ENCODE data around the gene AP2S1.

AP2S1 gene

DNA sequence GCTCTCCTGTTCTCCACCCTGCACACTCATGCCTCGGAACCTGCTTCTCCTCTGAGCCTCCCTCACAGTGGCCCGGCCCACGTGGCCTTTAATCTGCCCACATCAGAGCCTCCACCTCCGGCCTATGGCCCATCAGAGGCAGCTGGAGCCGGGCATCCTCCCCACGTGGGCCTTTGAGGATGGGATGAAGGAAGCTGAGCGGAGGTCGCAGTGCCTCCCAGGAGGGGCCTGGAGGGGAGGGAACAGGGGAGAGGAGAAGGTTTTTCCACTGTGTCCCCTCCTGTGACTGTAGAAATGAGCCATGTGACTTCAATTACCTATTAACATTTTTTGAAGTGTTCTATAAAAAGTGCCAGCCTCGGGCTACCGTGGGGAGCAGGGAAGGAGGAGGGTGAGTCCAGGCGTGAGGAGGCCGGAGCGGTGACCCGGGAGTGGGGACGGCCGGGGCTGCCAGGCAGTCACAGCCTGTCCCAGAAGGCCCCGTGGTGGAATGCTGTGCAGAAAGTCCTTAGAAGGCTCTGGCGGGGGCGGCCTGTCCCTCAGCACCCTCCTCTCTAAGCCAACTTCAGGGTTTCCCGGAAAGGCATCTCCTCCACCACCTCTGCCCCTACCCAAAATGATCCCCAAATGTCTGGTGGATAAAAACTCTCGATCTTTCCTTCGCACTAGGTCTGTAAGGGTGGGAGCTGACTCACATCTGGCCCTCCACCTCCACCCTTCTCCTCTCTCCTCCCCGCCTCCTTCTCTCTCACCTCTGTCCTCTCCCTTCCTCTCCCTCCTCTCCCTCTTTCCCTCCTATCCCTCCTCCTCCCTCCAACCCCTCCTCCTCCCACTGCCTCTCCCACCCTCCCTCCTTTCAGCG, 37.4 kb downstream of the AP2S1 start:
- H3K9me3 ChIP-seq (ENCODE audit: control insufficient read depth, insufficient read depth, low read depth, low read length): no peaks in the 10 kb centered on the region
- ChIA-PET CTCF (interaction anchor here (1.2 to 2.5 kb wide), 4 partner anchors 17 to 61 kb away, joined by 3 to 7 read pairs (median 4); no protein-coding TSS in a partner anchor), POLR2A (interaction anchor here (1.1 to 1.2 kb wide), 3 partner anchors 15 to 25 kb away, joined by 3 read pairs; partner anchors contain the start of gene SLC1A5)
- H3K27ac ChIP-seq (ENCODE audit: extremely low read depth, low read depth, low read length): no peak overlapping the region
- H3K4me1 ChIP-seq (ENCODE audit: control insufficient read depth, insufficient read depth, low read length): peaks cover 10% of the 10 kb centered on the region
- no peak overlapping the region for H3K4me3 ChIP-seq (ENCODE audit: low read depth, low read length)
- no peaks in the 10 kb centered on the region for H3K36me3 ChIP-seq (ENCODE audit: control insufficient read depth in 2 of 2, insufficient read depth in 1 of 2, low read length in 2 of 2)
- TF ChIP-seq ZBTB20 (tag by site-specific recombination; IDR thresholded peaks at IDR 0.05): peak; percentile 17; the same call in 1 of the 2 replicates
- TF ChIP-seq, protein P1, sequence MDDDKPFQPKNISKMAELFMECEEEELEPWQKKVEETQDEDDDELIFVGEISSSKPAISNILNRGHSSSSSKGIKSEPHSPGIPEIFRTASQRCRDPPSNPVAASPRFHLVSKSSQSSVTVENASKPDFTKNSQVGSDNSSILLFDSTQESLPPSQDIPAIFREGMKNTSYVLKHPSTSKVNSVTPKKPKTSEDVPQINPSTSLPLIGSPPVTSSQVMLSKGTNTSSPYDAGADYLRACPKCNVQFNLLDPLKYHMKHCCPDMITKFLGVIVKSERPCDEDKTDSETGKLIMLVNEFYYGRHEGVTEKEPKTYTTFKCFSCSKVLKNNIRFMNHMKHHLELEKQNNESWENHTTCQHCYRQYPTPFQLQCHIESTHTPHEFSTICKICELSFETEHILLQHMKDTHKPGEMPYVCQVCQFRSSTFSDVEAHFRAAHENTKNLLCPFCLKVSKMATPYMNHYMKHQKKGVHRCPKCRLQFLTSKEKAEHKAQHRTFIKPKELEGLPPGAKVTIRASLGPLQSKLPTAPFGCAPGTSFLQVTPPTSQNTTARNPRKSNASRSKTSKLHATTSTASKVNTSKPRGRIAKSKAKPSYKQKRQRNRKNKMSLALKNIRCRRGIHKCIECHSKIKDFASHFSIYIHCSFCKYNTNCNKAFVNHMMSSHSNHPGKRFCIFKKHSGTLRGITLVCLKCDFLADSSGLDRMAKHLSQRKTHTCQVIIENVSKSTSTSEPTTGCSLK (tag by site-specific recombination; IDR thresholded peaks at IDR 0.05): no peak
- peak; percentile 93 for TF ChIP-seq ZFHX2 (tag by site-specific recombination; conservative IDR thresholded peaks at IDR 0.05)
- TF ChIP-seq ZNF335 (tag by site-specific recombination; conservative IDR thresholded peaks at IDR 0.05): peak; percentile 35
- TF ChIP-seq, protein P2, sequence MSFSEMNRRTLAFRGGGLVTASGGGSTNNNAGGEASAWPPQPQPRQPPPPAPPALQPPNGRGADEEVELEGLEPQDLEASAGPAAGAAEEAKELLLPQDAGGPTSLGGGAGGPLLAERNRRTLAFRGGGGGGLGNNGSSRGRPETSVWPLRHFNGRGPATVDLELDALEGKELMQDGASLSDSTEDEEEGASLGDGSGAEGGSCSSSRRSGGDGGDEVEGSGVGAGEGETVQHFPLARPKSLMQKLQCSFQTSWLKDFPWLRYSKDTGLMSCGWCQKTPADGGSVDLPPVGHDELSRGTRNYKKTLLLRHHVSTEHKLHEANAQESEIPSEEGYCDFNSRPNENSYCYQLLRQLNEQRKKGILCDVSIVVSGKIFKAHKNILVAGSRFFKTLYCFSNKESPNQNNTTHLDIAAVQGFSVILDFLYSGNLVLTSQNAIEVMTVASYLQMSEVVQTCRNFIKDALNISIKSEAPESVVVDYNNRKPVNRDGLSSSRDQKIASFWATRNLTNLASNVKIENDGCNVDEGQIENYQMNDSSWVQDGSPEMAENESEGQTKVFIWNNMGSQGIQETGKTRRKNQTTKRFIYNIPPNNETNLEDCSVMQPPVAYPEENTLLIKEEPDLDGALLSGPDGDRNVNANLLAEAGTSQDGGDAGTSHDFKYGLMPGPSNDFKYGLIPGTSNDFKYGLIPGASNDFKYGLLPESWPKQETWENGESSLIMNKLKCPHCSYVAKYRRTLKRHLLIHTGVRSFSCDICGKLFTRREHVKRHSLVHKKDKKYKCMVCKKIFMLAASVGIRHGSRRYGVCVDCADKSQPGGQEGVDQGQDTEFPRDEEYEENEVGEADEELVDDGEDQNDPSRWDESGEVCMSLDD (tag by site-specific recombination; IDR thresholded peaks at IDR 0.05): no peak
- no peak for TF ChIP-seq SETDB1 (IDR thresholded peaks at IDR 0.05; ENCODE audit: insufficient read length, low read length)
- TF ChIP-seq, protein P3, sequence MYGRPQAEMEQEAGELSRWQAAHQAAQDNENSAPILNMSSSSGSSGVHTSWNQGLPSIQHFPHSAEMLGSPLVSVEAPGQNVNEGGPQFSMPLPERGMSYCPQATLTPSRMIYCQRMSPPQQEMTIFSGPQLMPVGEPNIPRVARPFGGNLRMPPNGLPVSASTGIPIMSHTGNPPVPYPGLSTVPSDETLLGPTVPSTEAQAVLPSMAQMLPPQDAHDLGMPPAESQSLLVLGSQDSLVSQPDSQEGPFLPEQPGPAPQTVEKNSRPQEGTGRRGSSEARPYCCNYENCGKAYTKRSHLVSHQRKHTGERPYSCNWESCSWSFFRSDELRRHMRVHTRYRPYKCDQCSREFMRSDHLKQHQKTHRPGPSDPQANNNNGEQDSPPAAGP (tag by site-specific recombination; IDR thresholded peaks at IDR 0.05): no peak
- TF ChIP-seq PRDM1 (tag by site-specific recombination; IDR thresholded peaks at IDR 0.05): peak; percentile 81
- TF ChIP-seq, protein P4, sequence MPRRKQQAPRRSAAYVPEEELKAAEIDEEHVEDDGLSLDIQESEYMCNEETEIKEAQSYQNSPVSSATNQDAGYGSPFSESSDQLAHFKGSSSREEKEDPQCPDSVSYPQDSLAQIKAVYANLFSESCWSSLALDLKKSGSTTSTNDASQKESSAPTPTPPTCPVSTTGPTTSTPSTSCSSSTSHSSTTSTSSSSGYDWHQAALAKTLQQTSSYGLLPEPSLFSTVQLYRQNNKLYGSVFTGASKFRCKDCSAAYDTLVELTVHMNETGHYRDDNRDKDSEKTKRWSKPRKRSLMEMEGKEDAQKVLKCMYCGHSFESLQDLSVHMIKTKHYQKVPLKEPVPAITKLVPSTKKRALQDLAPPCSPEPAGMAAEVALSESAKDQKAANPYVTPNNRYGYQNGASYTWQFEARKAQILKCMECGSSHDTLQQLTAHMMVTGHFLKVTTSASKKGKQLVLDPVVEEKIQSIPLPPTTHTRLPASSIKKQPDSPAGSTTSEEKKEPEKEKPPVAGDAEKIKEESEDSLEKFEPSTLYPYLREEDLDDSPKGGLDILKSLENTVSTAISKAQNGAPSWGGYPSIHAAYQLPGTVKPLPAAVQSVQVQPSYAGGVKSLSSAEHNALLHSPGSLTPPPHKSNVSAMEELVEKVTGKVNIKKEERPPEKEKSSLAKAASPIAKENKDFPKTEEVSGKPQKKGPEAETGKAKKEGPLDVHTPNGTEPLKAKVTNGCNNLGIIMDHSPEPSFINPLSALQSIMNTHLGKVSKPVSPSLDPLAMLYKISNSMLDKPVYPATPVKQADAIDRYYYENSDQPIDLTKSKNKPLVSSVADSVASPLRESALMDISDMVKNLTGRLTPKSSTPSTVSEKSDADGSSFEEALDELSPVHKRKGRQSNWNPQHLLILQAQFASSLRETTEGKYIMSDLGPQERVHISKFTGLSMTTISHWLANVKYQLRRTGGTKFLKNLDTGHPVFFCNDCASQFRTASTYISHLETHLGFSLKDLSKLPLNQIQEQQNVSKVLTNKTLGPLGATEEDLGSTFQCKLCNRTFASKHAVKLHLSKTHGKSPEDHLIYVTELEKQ (tag by site-specific recombination; IDR thresholded peaks at IDR 0.05; ENCODE audit: borderline replicate concordance): no peak
- TF ChIP-seq, protein P5, sequence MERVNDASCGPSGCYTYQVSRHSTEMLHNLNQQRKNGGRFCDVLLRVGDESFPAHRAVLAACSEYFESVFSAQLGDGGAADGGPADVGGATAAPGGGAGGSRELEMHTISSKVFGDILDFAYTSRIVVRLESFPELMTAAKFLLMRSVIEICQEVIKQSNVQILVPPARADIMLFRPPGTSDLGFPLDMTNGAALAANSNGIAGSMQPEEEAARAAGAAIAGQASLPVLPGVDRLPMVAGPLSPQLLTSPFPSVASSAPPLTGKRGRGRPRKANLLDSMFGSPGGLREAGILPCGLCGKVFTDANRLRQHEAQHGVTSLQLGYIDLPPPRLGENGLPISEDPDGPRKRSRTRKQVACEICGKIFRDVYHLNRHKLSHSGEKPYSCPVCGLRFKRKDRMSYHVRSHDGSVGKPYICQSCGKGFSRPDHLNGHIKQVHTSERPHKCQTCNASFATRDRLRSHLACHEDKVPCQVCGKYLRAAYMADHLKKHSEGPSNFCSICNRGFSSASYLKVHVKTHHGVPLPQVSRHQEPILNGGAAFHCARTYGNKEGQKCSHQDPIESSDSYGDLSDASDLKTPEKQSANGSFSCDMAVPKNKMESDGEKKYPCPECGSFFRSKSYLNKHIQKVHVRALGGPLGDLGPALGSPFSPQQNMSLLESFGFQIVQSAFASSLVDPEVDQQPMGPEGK (tag by site-specific recombination; IDR thresholded peaks at IDR 0.05): 0 out of 2 replicates have a peak, but pooled peaks have one; percentile 31
- peak; percentile 69; the same call in 1 of the 2 replicates for TF ChIP-seq ZNF791 (tag by site-specific recombination; IDR thresholded peaks at IDR 0.05)
- TF ChIP-seq ZNF214 (tag by site-specific recombination; IDR thresholded peaks at IDR 0.05; ENCODE audit: borderline replicate concordance): no peak
- TF ChIP-seq, protein P6, sequence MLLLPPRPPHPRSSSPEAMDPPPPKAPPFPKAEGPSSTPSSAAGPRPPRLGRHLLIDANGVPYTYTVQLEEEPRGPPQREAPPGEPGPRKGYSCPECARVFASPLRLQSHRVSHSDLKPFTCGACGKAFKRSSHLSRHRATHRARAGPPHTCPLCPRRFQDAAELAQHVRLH (tag by site-specific recombination; IDR thresholded peaks at IDR 0.05): no peak
- TF ChIP-seq ZNF610 (tag by site-specific recombination; IDR thresholded peaks at IDR 0.05; ENCODE audit: borderline replicate concordance): no peak
- TF ChIP-seq ZNF23 (tag by site-specific recombination; IDR thresholded peaks at IDR 0.05; ENCODE audit: borderline replicate concordance): no peak
- TF ChIP-seq WT1 (tag by site-specific recombination; IDR thresholded peaks at IDR 0.05): peak; percentile 75; the same call in 1 of the 2 replicates
- TF ChIP-seq, protein P7, sequence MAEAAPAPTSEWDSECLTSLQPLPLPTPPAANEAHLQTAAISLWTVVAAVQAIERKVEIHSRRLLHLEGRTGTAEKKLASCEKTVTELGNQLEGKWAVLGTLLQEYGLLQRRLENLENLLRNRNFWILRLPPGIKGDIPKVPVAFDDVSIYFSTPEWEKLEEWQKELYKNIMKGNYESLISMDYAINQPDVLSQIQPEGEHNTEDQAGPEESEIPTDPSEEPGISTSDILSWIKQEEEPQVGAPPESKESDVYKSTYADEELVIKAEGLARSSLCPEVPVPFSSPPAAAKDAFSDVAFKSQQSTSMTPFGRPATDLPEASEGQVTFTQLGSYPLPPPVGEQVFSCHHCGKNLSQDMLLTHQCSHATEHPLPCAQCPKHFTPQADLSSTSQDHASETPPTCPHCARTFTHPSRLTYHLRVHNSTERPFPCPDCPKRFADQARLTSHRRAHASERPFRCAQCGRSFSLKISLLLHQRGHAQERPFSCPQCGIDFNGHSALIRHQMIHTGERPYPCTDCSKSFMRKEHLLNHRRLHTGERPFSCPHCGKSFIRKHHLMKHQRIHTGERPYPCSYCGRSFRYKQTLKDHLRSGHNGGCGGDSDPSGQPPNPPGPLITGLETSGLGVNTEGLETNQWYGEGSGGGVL (tag by site-specific recombination; IDR thresholded peaks at IDR 0.05): peak; percentile 96
- 0 out of 2 replicates have a peak, but pooled peaks have one; percentile 2 for TF ChIP-seq OSR2 (tag by site-specific recombination; IDR thresholded peaks at IDR 0.05)
- TF ChIP-seq, protein P8, sequence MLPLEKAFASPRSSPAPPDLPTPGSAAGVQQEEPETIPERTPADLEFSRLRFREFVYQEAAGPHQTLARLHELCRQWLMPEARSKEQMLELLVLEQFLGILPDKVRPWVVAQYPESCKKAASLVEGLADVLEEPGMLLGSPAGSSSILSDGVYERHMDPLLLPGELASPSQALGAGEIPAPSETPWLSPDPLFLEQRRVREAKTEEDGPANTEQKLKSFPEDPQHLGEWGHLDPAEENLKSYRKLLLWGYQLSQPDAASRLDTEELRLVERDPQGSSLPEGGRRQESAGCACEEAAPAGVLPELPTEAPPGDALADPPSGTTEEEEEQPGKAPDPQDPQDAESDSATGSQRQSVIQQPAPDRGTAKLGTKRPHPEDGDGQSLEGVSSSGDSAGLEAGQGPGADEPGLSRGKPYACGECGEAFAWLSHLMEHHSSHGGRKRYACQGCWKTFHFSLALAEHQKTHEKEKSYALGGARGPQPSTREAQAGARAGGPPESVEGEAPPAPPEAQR (tag by site-specific recombination; IDR thresholded peaks at IDR 0.05): 0 out of 2 replicates have a peak, but pooled peaks have one; percentile 50

Measured in HEK293 (cell line).